ENCODE measurements around the gene COL16A1.

DNA sequence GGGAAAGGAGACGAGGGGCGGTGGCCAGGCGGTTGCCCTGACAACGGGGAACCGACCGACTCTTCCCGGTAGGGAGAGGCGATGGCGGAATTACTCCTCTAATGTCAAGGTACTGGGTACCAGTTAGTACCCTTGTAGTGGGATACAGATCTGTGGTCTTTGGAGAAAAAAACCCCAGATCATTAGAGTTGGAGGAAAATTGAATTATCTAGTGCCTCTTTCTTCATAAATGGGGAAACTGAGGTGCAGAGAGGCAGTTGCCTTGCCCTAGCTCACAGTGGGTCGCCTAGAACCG, 58.6 kb downstream of the COL16A1 start:
- TF ChIP-seq POLR2A (IDR thresholded peaks at IDR 0.05; ENCODE audit: insufficient read depth in 1 of 2, low read depth in 2 of 2, low read length in 2 of 2), result no peak
- TF ChIP-seq MED13 (CRISPR knock-in tag; IDR thresholded peaks at IDR 0.05), result no peak
- no peak for TF ChIP-seq HDAC6 (IDR thresholded peaks at IDR 0.05; ENCODE audit: low read depth, low read length)
- TF ChIP-seq, protein P1, sequence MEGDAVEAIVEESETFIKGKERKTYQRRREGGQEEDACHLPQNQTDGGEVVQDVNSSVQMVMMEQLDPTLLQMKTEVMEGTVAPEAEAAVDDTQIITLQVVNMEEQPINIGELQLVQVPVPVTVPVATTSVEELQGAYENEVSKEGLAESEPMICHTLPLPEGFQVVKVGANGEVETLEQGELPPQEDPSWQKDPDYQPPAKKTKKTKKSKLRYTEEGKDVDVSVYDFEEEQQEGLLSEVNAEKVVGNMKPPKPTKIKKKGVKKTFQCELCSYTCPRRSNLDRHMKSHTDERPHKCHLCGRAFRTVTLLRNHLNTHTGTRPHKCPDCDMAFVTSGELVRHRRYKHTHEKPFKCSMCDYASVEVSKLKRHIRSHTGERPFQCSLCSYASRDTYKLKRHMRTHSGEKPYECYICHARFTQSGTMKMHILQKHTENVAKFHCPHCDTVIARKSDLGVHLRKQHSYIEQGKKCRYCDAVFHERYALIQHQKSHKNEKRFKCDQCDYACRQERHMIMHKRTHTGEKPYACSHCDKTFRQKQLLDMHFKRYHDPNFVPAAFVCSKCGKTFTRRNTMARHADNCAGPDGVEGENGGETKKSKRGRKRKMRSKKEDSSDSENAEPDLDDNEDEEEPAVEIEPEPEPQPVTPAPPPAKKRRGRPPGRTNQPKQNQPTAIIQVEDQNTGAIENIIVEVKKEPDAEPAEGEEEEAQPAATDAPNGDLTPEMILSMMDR (CRISPR knock-in tag; IDR thresholded peaks at IDR 0.05), result no peak
